HCT116 (cell line): ENCODE measurements around the gene OR52E8. TPM values are rescaled to one million over a fixed set of nuclear protein-coding genes. Genes with fewer than 3 reads are reported as not detected.

Experiments used
- ATAC-seq: fragments of 200-7000 bp; cut with Tn5 transposase; 2 replicates; pipeline ENCODE4 v1.9.1; 2020; ENCODE audit warnings: mild to moderate bottlenecking, moderate library complexity
- BruUV-seq: library from RNA; stranded (reverse); fragments of 400-500 nt; replicated peaks from 2 replicates; lab custom pipeline; 2021; lab: Mats Ljungman, UMichigan
- CTCF ChIA-PET: fragments of 300-600 bp; sonication (Branson Sonifier 250); formaldehyde crosslinking; loops from one replicate; lab custom pipeline; 2021; ENCODE audit warnings: antibody characterized with exemption; lab: Charles Lee
- POLR2A ChIA-PET: fragments of 300-600, 350-600 bp; sonication (Branson Sonifier 250); formaldehyde crosslinking; loops from one replicate; lab custom pipeline; 2021; ENCODE audit warnings: antibody characterized with exemption; lab: Charles Lee
- RAD21 ChIA-PET, 2 experiments: fragments of 300-600 bp; sonication (Branson Sonifier 250); formaldehyde crosslinking; loops; one replicate each; lab custom pipeline; 2023; ENCODE audit warnings: low total read pairs in 2 of 2; ENCODE audit not compliant: uncharacterized antibody in 2 of 2, unreplicated experiment in 2 of 2, low non-redundant PET in 1 of 2; lab: Charles Lee
- DNase-seq: peaks from one replicate; pipeline ENCODE4 v3.0.0-alpha.2; 2010; ENCODE audit warnings: low read depth, low spot score
- H2AFZ ChIP-seq: fragments of 200-600 bp; shearing (Covaris generic), sonication (generic); 2 replicates; pipeline ENCODE4 v1.6.1; 2017; ENCODE audit warnings: low read depth, mixed run types, mixed read lengths, antibody characterized with exemption, low read length; ENCODE audit not compliant: poor library complexity, severe bottlenecking
- H3K27ac ChIP-seq: 2 replicates; pipeline ENCODE4 v1.5.1; 2012; ENCODE audit warnings: low read depth, low read length
- H3K27me3 ChIP-seq: fragments of 200-600 bp; sonication (generic); 2 replicates; pipeline ENCODE4 v1.6.1; 2016; ENCODE audit warnings: mixed run types, low read length, mixed read lengths; ENCODE audit not compliant: insufficient read depth
- H3K36me3 ChIP-seq, 2 experiments: fragments of 200-500 bp in 1 of 2; fragments of 200-600 bp in 1 of 2; sonication (Bioruptor generic) in 1 of 2; sonication (generic) in 1 of 2; 2 replicates each; pipeline versions ENCODE4 v1.5.1 to v1.6.1; 2014 to 2016; ENCODE audit warnings: low read length in 2 of 2, inconsistent platforms in 1 of 2, mixed read lengths in 1 of 2, mixed run types in 1 of 2; ENCODE audit not compliant: insufficient read depth in 2 of 2, control insufficient read depth in 1 of 2
- H3K4me1 ChIP-seq, 2 experiments: fragments of 200-600 bp in 1 of 2; sonication (generic) in 1 of 2; 2 replicates each; pipeline versions ENCODE4 v1.5.1 to v1.6.1; 2012 to 2017; ENCODE audit warnings: low read length in 2 of 2, inconsistent platforms in 1 of 2, mild to moderate bottlenecking in 1 of 2, mixed read lengths in 1 of 2, mixed run types in 1 of 2, moderate library complexity in 1 of 2; ENCODE audit not compliant: insufficient read depth in 2 of 2, control insufficient read depth in 1 of 2
- H3K4me2 ChIP-seq: fragments of 200-600 bp; sonication (generic); 2 replicates; pipeline ENCODE4 v1.6.1; 2017; ENCODE audit warnings: mixed run types, low read length, mixed read lengths
- H3K4me3 ChIP-seq, 2 experiments: fragments of 200-600 bp in 1 of 2; sonication (generic) in 1 of 2; replicated peaks in 1 of 2; 2 replicates each; pipeline ENCODE4 v1.5.1; 2011 to 2016; ENCODE audit warnings: low read length in 2 of 2, control low read depth in 1 of 2, low read depth in 1 of 2, mild to moderate bottlenecking in 1 of 2, mixed read lengths in 1 of 2, mixed run types in 1 of 2
- H3K79me2 ChIP-seq: fragments of 200-600 bp; sonication (generic); 2 replicates; pipeline ENCODE4 v1.6.1; 2017; ENCODE audit warnings: mild to moderate bottlenecking, mixed run types, low read length, moderate library complexity, mixed read lengths; ENCODE audit not compliant: insufficient read depth
- H3K9ac ChIP-seq: fragments of 200-600 bp; sonication (generic); 2 replicates; pipeline ENCODE4 v1.6.1; 2016; ENCODE audit warnings: low read length, mixed read lengths
- H3K9me2 ChIP-seq: fragments of 200-600 bp; sonication (generic), shearing (Covaris generic); 2 replicates; pipeline ENCODE4 v1.6.1; 2017; ENCODE audit warnings: mixed run types, mild to moderate bottlenecking, moderate library complexity; ENCODE audit not compliant: insufficient read depth
- H3K9me3 ChIP-seq, 2 experiments: fragments of 200-500 bp in 1 of 2; fragments of 200-600 bp in 1 of 2; sonication (Bioruptor generic) in 1 of 2; sonication (generic) in 1 of 2; 2 replicates each; pipeline ENCODE4 v1.6.1; 2014 to 2017; ENCODE audit warnings: low read length in 2 of 2, mixed read lengths in 2 of 2, inconsistent platforms in 1 of 2, low read depth in 1 of 2, mild to moderate bottlenecking in 1 of 2, mixed run types in 1 of 2, moderate library complexity in 1 of 2; ENCODE audit not compliant: control insufficient read depth in 1 of 2, insufficient read depth in 1 of 2
- H4K20me1 ChIP-seq: fragments of 200-600 bp; sonication (generic), shearing (Covaris generic); 2 replicates; pipeline ENCODE4 v1.6.1; 2017; ENCODE audit warnings: mixed run types, mild to moderate bottlenecking, moderate library complexity; ENCODE audit not compliant: insufficient read depth
- CBX3 ChIP-seq: IDR thresholded peaks from 2 replicates; pipeline ENCODE4 v1.6.1; 2012; ENCODE audit warnings: low read depth
- EGR1 ChIP-seq: IDR thresholded peaks from 2 replicates; pipeline ENCODE4 v1.6.1; 2012; ENCODE audit warnings: low read depth
- ELF1 ChIP-seq: IDR thresholded peaks from 2 replicates; pipeline ENCODE4 v1.6.1; 2012; ENCODE audit warnings: low read depth, borderline replicate concordance
- EZH2 ChIP-seq: fragments of 200-600 bp; sonication (generic); IDR thresholded peaks from 2 replicates; pipeline ENCODE4 v1.6.1; 2017; ENCODE audit warnings: antibody characterized with exemption, mixed run types
- EZH2phosphoT487 ChIP-seq: fragments of 200-600 bp; IDR thresholded peaks from 2 replicates; pipeline ENCODE4 v1.6.1; 2018; ENCODE audit warnings: antibody characterized with exemption, borderline replicate concordance
- FOSL1 ChIP-seq: IDR thresholded peaks from 2 replicates; pipeline ENCODE4 v1.6.1; 2012; ENCODE audit warnings: low read depth
- JUND ChIP-seq: IDR thresholded peaks from 2 replicates; pipeline ENCODE4 v1.6.1; 2012
- POLR2A ChIP-seq: IDR thresholded peaks from 2 replicates; pipeline ENCODE4 v1.7.0; 2011; ENCODE audit warnings: borderline replicate concordance; ENCODE audit not compliant: insufficient read depth, insufficient read length; ENCODE audit errors: extremely low read depth
- RAD21 ChIP-seq: IDR thresholded peaks from 2 replicates; pipeline ENCODE4 v1.6.1; 2012; ENCODE audit warnings: low read depth, mild to moderate bottlenecking
- REST ChIP-seq: IDR thresholded peaks from 2 replicates; pipeline ENCODE4 v1.6.1; 2012; ENCODE audit warnings: low read depth
- SIN3A ChIP-seq: IDR thresholded peaks from 2 replicates; pipeline ENCODE4 v1.6.1; 2012; ENCODE audit warnings: low read depth
- SP1 ChIP-seq: IDR thresholded peaks from 2 replicates; pipeline ENCODE4 v1.6.1; 2012; ENCODE audit warnings: low read depth
- SRF ChIP-seq: IDR thresholded peaks from 2 replicates; pipeline ENCODE4 v1.6.1; 2012; ENCODE audit warnings: low read depth
- TCF7L2 ChIP-seq: IDR thresholded peaks from 2 replicates; pipeline ENCODE4 v1.7.0; 2011; ENCODE audit warnings: borderline replicate concordance, inconsistent platforms; ENCODE audit not compliant: insufficient read depth, insufficient read length; ENCODE audit errors: extremely low read depth
- YY1 ChIP-seq: IDR thresholded peaks from 2 replicates; pipeline ENCODE4 v1.6.1; 2011; ENCODE audit warnings: low read length, low read depth, moderate library complexity, mild to moderate bottlenecking; ENCODE audit not compliant: insufficient replicate concordance; ENCODE audit errors: extremely low read depth
- ZBTB33 ChIP-seq: IDR thresholded peaks from 2 replicates; pipeline ENCODE4 v1.6.1; 2011; ENCODE audit warnings: mild to moderate bottlenecking, low read length, moderate library complexity; ENCODE audit not compliant: insufficient replicate concordance; ENCODE audit errors: extremely low read depth
- ZFX ChIP-seq: fragments of 450-650 bp; IDR thresholded peaks from 2 replicates; pipeline ENCODE4 v1.6.1; 2017
- ZNF274 ChIP-seq: fragments of 200-500 bp; sonication (Bioruptor generic); IDR thresholded peaks from 2 replicates; pipeline ENCODE4 v1.6.1; 2014; ENCODE audit warnings: mild to moderate bottlenecking, low read depth, low read length, inconsistent platforms
- intact Hi-C: fragments of 100-400 bp; cut with micrococcal nuclease; formaldehyde crosslinking; loops from 2 replicates; pipeline ENCODE4 v1.10.0; 2022
- total RNA-seq: library from RNA; stranded (reverse); gene quantifications from one replicate; pipeline ENCODE4 v1.2.1, GENCODE V29; 2021; ENCODE audit not compliant: unreplicated experiment
- TF ChIP-seq, protein P1 (sequence below): IDR thresholded peaks from 2 replicates; pipeline ENCODE4 v1.6.1; 2012
- TF ChIP-seq, protein P2 (sequence below): IDR thresholded peaks from 2 replicates; pipeline ENCODE4 v1.6.1; 2012

The OR52E8 gene
- total RNA-seq, 1 experiment from 2014 or later, result not detected

DNA sequence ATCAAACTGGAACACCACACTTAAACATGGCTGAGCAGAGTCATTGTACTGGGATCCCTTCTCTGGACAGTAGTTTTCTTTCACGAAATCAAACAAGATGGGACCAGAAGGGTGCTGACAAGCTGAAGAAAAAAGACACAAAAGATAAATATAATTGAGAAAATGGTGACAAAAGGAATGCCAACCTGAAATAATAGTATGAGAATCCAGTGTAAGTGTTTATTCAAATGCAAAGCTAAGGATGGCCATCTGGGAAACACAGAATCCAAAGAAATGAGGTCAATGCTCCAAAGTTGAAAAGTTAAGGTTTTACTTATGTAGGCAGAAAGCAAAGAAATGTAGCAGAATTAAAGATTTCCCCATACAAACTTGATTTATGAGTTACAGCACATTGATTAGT lies 30.2 kb upstream of the OR52E8 start:
- no peak overlapping the region for H3K4me2 ChIP-seq
- no peak overlapping the region for H3K27ac ChIP-seq
- no peak overlapping the region for H2AFZ ChIP-seq
- DNase-seq (no peak), ATAC-seq (no peak)
- RAD21 ChIA-PET, result no interaction called here
- CTCF ChIA-PET, result interaction anchor here (1.1 kb wide), 1 partner anchor 475 kb away, joined by 3 read pairs; no protein-coding TSS in a partner anchor
- no peaks in the 10 kb centered on the region for H3K79me2 ChIP-seq
- intact Hi-C loops, result no loop called here
- no TSS peak for BruUV-seq
- POLR2A ChIA-PET, result no interaction called here
- peaks cover 41% of the 10 kb centered on the region for H3K27me3 ChIP-seq
- H3K4me3 ChIP-seq, result no peak overlapping the region
- no peaks in the 10 kb centered on the region for H3K36me3 ChIP-seq
- no peak overlapping the region for H3K9ac ChIP-seq
- H4K20me1 ChIP-seq, result no peaks in the 10 kb centered on the region
- H3K9me3 ChIP-seq, result no peaks in the 10 kb centered on the region
- no peaks in the 10 kb centered on the region for H3K9me2 ChIP-seq
- H3K4me1 ChIP-seq, result no peaks in the 10 kb centered on the region
- no peak for TF ChIP-seq ZFX
- no peak for TF ChIP-seq JUND
- TF ChIP-seq TCF7L2, result no peak
- TF ChIP-seq, protein P1, sequence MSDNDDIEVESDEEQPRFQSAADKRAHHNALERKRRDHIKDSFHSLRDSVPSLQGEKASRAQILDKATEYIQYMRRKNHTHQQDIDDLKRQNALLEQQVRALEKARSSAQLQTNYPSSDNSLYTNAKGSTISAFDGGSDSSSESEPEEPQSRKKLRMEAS, result no peak
- TF ChIP-seq SRF, result no peak
- no peak for TF ChIP-seq YY1
- no peak for TF ChIP-seq EZH2phosphoT487
- TF ChIP-seq ELF1, result no peak
- TF ChIP-seq, protein P2, sequence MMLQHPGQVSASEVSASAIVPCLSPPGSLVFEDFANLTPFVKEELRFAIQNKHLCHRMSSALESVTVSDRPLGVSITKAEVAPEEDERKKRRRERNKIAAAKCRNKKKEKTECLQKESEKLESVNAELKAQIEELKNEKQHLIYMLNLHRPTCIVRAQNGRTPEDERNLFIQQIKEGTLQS, result no peak
- TF ChIP-seq FOSL1, result no peak
- TF ChIP-seq REST, result no peak
- TF ChIP-seq EZH2, result no peak; the same call in 1 of the 2 replicates
- no peak for TF ChIP-seq CBX3
- no peak for TF ChIP-seq RAD21
- no peak for TF ChIP-seq ZNF274
- no peak for TF ChIP-seq SP1
- TF ChIP-seq POLR2A, result no peak
- TF ChIP-seq SIN3A, result no peak
- TF ChIP-seq ZBTB33, result no peak
- TF ChIP-seq EGR1, result no peak
